Measurements from ENCODE around the gene SH3D21. TPM values are rescaled to one million over a fixed set of nuclear protein-coding genes. Genes with fewer than 3 reads are reported as not detected.

The SH3D21 gene
- polyA plus RNA-seq, 3 donors, result 0.56 TPM; not detected in 2

DNA sequence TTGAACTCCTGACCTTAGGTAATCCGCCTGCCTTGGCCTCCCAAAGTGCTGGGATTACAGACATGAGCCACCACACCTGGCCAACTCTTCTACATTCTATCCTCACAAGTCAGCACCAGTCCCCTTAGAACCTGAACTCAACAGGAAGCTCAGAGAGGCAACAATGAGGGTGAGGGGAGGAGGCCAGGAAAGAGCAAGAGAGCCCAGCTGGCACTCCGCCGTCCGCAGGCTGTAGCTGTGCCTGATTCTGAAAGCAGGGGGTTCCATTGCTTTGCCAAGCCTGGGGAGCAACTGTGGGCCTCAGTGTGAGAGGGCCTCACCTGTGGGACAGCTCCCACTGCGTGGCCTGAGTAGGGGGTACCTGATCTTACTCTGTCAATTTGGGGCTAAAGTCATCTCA, 60.9 kb downstream of the SH3D21 start:
- no peak overlapping the region for H3K4me3 Mint-ChIP-seq
- peak overlapping the region; percentile 91 to 96 (median 93) for H3K27ac Mint-ChIP-seq
- Histone ChIP-seq H3K4me2 (replicated peaks; ENCODE audit: extremely low read depth, low read length, poor library complexity, severe bottlenecking) (no peak overlapping the region), H2AFZ (ENCODE audit: insufficient read depth, low read depth, low read length, poor library complexity, severe bottlenecking) (no peak overlapping the region), H3K27me3 (ENCODE audit: control insufficient read depth in 2 of 2, insufficient read depth in 2 of 2, low read length in 2 of 2) (no peaks in the 10 kb centered on the region), H3K9me3 (replicated peaks in 1 of 2; ENCODE audit: control insufficient read depth in 1 of 2, insufficient read depth in 1 of 2, low read length in 2 of 2) (no peaks in the 10 kb centered on the region), H3K4me1 (ENCODE audit: control insufficient read depth in 1 of 2, insufficient read depth in 2 of 2, low read length in 2 of 2) (peaks cover 57 to 61% of the 10 kb centered on the region in 2 donors), H3K4me3 (replicated peaks in 1 of 3; ENCODE audit: low read depth in 2 of 3, low read length in 3 of 3) (no peak overlapping the region), H3K36me3 (replicated peaks in 1 of 2; ENCODE audit: control insufficient read depth in 1 of 2, insufficient read depth in 2 of 2, low read length in 2 of 2) (peaks cover 6 to 31% of the 10 kb centered on the region in 2 donors), H3K27ac (ENCODE audit: low read depth in 1 of 2, low read length in 2 of 2) (peak overlapping the region; percentile 62 to 86), H3K79me2 (ENCODE audit: insufficient read depth, low read length) (peaks cover 61% of the 10 kb centered on the region), H4K20me1 (ENCODE audit: insufficient read depth, low read length) (peaks cover 44% of the 10 kb centered on the region), H3K9ac (ENCODE audit: insufficient read depth, low read length, poor library complexity, severe bottlenecking) (no peak overlapping the region)
- DNase-seq, result no peak
- H3K4me1 Mint-ChIP-seq, result peaks cover 54% of the 10 kb centered on the region
- H3K27me3 Mint-ChIP-seq (ENCODE audit: low read depth in 3 of 3), result no peaks in the 10 kb centered on the region
- TF ChIP-seq, protein P1, sequence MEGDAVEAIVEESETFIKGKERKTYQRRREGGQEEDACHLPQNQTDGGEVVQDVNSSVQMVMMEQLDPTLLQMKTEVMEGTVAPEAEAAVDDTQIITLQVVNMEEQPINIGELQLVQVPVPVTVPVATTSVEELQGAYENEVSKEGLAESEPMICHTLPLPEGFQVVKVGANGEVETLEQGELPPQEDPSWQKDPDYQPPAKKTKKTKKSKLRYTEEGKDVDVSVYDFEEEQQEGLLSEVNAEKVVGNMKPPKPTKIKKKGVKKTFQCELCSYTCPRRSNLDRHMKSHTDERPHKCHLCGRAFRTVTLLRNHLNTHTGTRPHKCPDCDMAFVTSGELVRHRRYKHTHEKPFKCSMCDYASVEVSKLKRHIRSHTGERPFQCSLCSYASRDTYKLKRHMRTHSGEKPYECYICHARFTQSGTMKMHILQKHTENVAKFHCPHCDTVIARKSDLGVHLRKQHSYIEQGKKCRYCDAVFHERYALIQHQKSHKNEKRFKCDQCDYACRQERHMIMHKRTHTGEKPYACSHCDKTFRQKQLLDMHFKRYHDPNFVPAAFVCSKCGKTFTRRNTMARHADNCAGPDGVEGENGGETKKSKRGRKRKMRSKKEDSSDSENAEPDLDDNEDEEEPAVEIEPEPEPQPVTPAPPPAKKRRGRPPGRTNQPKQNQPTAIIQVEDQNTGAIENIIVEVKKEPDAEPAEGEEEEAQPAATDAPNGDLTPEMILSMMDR (IDR thresholded peaks at IDR 0.05), result no peak
- WGBS (ENCODE audit: insufficient coverage), result 59% methylated on average over 3 of the region's 5 CpGs
- H3K36me3 Mint-ChIP-seq, result peaks cover 34 to 41% of the 10 kb centered on the region in 2 donors
- intact Hi-C loops (cut with micrococcal nuclease), result no loop called here
- peaks cover 0 to 1% (median 0%) of the 10 kb centered on the region in 7 donors for H3K9me3 Mint-ChIP-seq

GRCh38 chr1:36367798-36368197, 61.6 kb downstream of the SH3D21 start:
- Histone ChIP-seq H3K4me2 (replicated peaks; ENCODE audit: extremely low read depth, low read length, poor library complexity, severe bottlenecking) (no peak overlapping the region), H3K9ac (ENCODE audit: insufficient read depth, low read length, poor library complexity, severe bottlenecking) (no peak overlapping the region), H3K27ac (ENCODE audit: low read depth in 1 of 2, low read length in 2 of 2) (peak overlapping the region in 1 of 2 donors; percentile 86), H3K4me1 (ENCODE audit: control insufficient read depth in 1 of 2, insufficient read depth in 2 of 2, low read length in 2 of 2) (peaks cover 64 to 68% of the 10 kb centered on the region in 2 donors), H3K79me2 (ENCODE audit: insufficient read depth, low read length) (peaks cover 64% of the 10 kb centered on the region), H3K4me3 (replicated peaks in 1 of 3; ENCODE audit: low read depth in 2 of 3, low read length in 3 of 3) (no peak overlapping the region), H3K36me3 (replicated peaks in 1 of 2; ENCODE audit: control insufficient read depth in 1 of 2, insufficient read depth in 2 of 2, low read length in 2 of 2) (peaks cover 0 to 27% of the 10 kb centered on the region in 2 donors), H3K9me3 (replicated peaks in 1 of 2; ENCODE audit: control insufficient read depth in 1 of 2, insufficient read depth in 1 of 2, low read length in 2 of 2) (no peaks in the 10 kb centered on the region), H3K27me3 (ENCODE audit: control insufficient read depth in 2 of 2, insufficient read depth in 2 of 2, low read length in 2 of 2) (no peaks in the 10 kb centered on the region), H4K20me1 (ENCODE audit: insufficient read depth, low read length) (peaks cover 37% of the 10 kb centered on the region), H2AFZ (ENCODE audit: insufficient read depth, low read depth, low read length, poor library complexity, severe bottlenecking) (no peak overlapping the region)
- Mint-ChIP-seq H3K9me3 (peaks cover 0 to 1% (median 0%) of the 10 kb centered on the region in 7 donors), H3K36me3 (peaks cover 31 to 38% of the 10 kb centered on the region in 2 donors), H3K4me3 (no peak overlapping the region), H3K27ac (peak overlapping the region in 6 of 7 donors; percentile 73 to 96 (median 91)), H3K4me1 (peaks cover 62% of the 10 kb centered on the region), H3K27me3 (ENCODE audit: low read depth in 3 of 3) (no peaks in the 10 kb centered on the region)
- WGBS (ENCODE audit: insufficient coverage), result 100% methylated on average over 2 of the region's 4 CpGs
- DNase-seq, result no peak
- intact Hi-C loops (cut with micrococcal nuclease), result loop anchor here in 1 of 2 donors (2.0 kb wide), 1 partner anchor 17 kb away; no protein-coding TSS in a partner anchor
- TF ChIP-seq, protein P1 (IDR thresholded peaks at IDR 0.05), result no peak

Measured in CD14-positive monocyte (primary cell).